Measurements from ENCODE around the gene TMEFF2.

The TMEFF2 gene

GRCh38 chr2:192053921-192054320, 140.8 kb downstream of the TMEFF2 start:
- no peak overlapping the region for H3K9ac ChIP-seq
- no peak overlapping the region for H2AFZ ChIP-seq
- H3K4me2 ChIP-seq (ENCODE audit: low read length) = no peak overlapping the region
- no peaks in the 10 kb centered on the region for H3K9me3 ChIP-seq (ENCODE audit: control insufficient read depth, low read length)
- H3K36me3 ChIP-seq (ENCODE audit: control insufficient read depth, insufficient read depth, low read length) = no peaks in the 10 kb centered on the region
- no peak overlapping the region for H3K4me3 ChIP-seq (ENCODE audit: low read depth, low read length)
- H3K27ac ChIP-seq = no peak overlapping the region
- no peaks in the 10 kb centered on the region for H3K79me2 ChIP-seq
- H3K4me1 ChIP-seq = no peaks in the 10 kb centered on the region
- TF ChIP-seq, protein P1, sequence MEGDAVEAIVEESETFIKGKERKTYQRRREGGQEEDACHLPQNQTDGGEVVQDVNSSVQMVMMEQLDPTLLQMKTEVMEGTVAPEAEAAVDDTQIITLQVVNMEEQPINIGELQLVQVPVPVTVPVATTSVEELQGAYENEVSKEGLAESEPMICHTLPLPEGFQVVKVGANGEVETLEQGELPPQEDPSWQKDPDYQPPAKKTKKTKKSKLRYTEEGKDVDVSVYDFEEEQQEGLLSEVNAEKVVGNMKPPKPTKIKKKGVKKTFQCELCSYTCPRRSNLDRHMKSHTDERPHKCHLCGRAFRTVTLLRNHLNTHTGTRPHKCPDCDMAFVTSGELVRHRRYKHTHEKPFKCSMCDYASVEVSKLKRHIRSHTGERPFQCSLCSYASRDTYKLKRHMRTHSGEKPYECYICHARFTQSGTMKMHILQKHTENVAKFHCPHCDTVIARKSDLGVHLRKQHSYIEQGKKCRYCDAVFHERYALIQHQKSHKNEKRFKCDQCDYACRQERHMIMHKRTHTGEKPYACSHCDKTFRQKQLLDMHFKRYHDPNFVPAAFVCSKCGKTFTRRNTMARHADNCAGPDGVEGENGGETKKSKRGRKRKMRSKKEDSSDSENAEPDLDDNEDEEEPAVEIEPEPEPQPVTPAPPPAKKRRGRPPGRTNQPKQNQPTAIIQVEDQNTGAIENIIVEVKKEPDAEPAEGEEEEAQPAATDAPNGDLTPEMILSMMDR (IDR thresholded peaks at IDR 0.05) = no peak
- H3K27me3 ChIP-seq (ENCODE audit: control insufficient read depth, insufficient read depth, low read length) = no peaks in the 10 kb centered on the region

DNA sequence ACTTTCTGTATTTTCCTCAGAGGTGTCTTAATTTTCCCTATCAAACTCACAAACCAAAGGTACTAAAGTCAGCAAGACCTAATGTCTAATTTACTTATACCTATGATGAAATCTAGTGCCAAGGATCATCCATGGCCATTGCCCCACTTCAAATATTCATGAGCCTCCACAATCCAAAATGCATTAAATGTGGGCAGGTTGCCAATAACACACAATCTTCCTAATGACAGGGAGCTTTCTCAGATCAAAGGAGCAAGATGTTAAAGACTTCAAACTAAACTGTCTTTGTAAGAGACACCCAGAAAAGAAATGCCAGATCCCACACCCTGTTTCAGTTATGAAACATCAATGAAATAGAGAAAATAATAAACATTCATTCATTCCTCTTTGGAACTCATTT, 143.2 kb downstream of the TMEFF2 start:
- H3K4me2 ChIP-seq (ENCODE audit: low read length) = no peak overlapping the region

GRCh38 chr2:192049362-192049761, 145.4 kb downstream of the TMEFF2 start:
- no peaks in the 10 kb centered on the region for H3K79me2 ChIP-seq
- no peak overlapping the region for H3K4me2 ChIP-seq (ENCODE audit: low read length)
- H3K27me3 ChIP-seq (ENCODE audit: control insufficient read depth, insufficient read depth, low read length) = no peaks in the 10 kb centered on the region
- H3K27ac ChIP-seq = no peak overlapping the region
- TF ChIP-seq, protein P1 (IDR thresholded peaks at IDR 0.05) = no peak
- no peaks in the 10 kb centered on the region for H3K4me1 ChIP-seq
- no peaks in the 10 kb centered on the region for H3K9me3 ChIP-seq (ENCODE audit: control insufficient read depth, low read length)
- no peak overlapping the region for H3K9ac ChIP-seq
- no peaks in the 10 kb centered on the region for H3K36me3 ChIP-seq (ENCODE audit: control insufficient read depth, insufficient read depth, low read length)
- H3K4me3 ChIP-seq (ENCODE audit: low read depth, low read length) = no peak overlapping the region
- no peak overlapping the region for H2AFZ ChIP-seq

More for the DNA sequence above, 143.2 kb downstream of the TMEFF2 start:
- H3K9ac ChIP-seq = no peak overlapping the region
- H3K36me3 ChIP-seq (ENCODE audit: control insufficient read depth, insufficient read depth, low read length) = no peaks in the 10 kb centered on the region
- H3K4me3 ChIP-seq (ENCODE audit: low read depth, low read length) = no peak overlapping the region
- no peaks in the 10 kb centered on the region for H3K79me2 ChIP-seq
- H3K9me3 ChIP-seq (ENCODE audit: control insufficient read depth, low read length) = no peaks in the 10 kb centered on the region
- no peak overlapping the region for H2AFZ ChIP-seq
- TF ChIP-seq, protein P1 (IDR thresholded peaks at IDR 0.05) = no peak
- H3K27ac ChIP-seq = no peak overlapping the region
- no peaks in the 10 kb centered on the region for H3K27me3 ChIP-seq (ENCODE audit: control insufficient read depth, insufficient read depth, low read length)
- no peaks in the 10 kb centered on the region for H3K4me1 ChIP-seq

- Histone ChIP-seq H3K9ac (no peak overlapping the region), H3K9me3 (ENCODE audit: control insufficient read depth, low read length) (no peaks in the 10 kb centered on the region), H3K4me1 (no peaks in the 10 kb centered on the region), H3K27me3 (ENCODE audit: control insufficient read depth, insufficient read depth, low read length) (no peaks in the 10 kb centered on the region), H3K36me3 (ENCODE audit: control insufficient read depth, insufficient read depth, low read length) (no peaks in the 10 kb centered on the region), H3K79me2 (no peaks in the 10 kb centered on the region), H3K27ac (no peak overlapping the region), H2AFZ (no peak overlapping the region), H3K4me2 (ENCODE audit: low read length) (no peak overlapping the region), H3K4me3 (ENCODE audit: low read depth, low read length) (no peak overlapping the region)
- TF ChIP-seq, protein P1 (IDR thresholded peaks at IDR 0.05) = no peak
Observed at GRCh38 chr2:192047315-192048107, 147.2 kb downstream of the TMEFF2 start.

- TF ChIP-seq, protein P1 (IDR thresholded peaks at IDR 0.05) = no peak
- no peak overlapping the region for H3K9ac ChIP-seq
Observed at GRCh38 chr2:192044496-192044895, 150.2 kb downstream of the TMEFF2 start.

More at GRCh38 chr2:192044496-192044895, 150.2 kb downstream of the TMEFF2 start:
- Histone ChIP-seq H3K27ac (no peak overlapping the region), H3K4me3 (ENCODE audit: low read depth, low read length) (no peak overlapping the region), H2AFZ (no peak overlapping the region), H3K9me3 (ENCODE audit: control insufficient read depth, low read length) (no peaks in the 10 kb centered on the region), H3K4me1 (no peaks in the 10 kb centered on the region), H3K79me2 (no peaks in the 10 kb centered on the region), H3K27me3 (ENCODE audit: control insufficient read depth, insufficient read depth, low read length) (no peaks in the 10 kb centered on the region), H3K4me2 (ENCODE audit: low read length) (no peak overlapping the region), H3K36me3 (ENCODE audit: control insufficient read depth, insufficient read depth, low read length) (no peaks in the 10 kb centered on the region)
